Putamen (tissue), 1 donor: ENCODE measurements around the gene EIF4A2.
A peak's percentile ranks its signal among the peaks of the same experiment; 100 is the strongest.
"Not testable (repeated sequence)": the region's sequence is repeated elsewhere in the genome, so short reads cannot be mapped to it uniquely, and the experiment has no call there.

ENCODE experiments used
- DNase-seq: peaks from one replicate; pipeline ENCODE4 v3.0.0-alpha.2; 2016; ENCODE audit warnings: low spot score

The EIF4A2 gene

DNA sequence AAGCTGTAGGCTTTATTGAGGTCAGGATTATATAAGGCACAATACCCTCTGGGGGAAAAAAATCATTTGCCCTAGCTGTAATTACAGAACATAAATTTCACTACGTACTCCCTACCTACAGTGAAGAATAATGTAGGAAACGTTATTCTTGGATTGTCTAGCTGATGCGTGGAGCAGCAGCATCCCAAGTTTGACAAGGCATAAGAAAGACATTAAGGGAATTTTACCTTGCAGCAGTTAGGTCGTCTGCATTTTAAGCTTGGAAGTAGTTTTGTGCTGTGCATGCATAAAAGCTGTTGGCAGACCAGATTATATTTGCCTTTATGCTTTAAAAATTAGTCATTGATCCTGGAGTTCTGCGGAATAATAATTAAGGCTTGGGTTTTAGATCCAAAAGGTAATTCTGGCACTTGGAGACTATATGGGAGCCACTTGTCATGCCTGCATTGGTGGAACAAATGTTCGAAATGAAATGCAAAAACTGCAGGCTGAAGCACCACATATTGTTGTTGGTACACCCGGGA lies 2.2 kb downstream of the EIF4A2 start:
- DNase-seq = no peak

- DNase-seq = no peak
These were observed 3.5 kb downstream of the EIF4A2 start for GRCh38 chr3:186786922-186787321.

GRCh38 chr3:186787642-186788481 lies 4.5 kb downstream of the EIF4A2 start:
- no peak for DNase-seq

- no peak for DNase-seq
These were observed 5.3 kb downstream of the EIF4A2 start for GRCh38 chr3:186788482-186789370.

DNA sequence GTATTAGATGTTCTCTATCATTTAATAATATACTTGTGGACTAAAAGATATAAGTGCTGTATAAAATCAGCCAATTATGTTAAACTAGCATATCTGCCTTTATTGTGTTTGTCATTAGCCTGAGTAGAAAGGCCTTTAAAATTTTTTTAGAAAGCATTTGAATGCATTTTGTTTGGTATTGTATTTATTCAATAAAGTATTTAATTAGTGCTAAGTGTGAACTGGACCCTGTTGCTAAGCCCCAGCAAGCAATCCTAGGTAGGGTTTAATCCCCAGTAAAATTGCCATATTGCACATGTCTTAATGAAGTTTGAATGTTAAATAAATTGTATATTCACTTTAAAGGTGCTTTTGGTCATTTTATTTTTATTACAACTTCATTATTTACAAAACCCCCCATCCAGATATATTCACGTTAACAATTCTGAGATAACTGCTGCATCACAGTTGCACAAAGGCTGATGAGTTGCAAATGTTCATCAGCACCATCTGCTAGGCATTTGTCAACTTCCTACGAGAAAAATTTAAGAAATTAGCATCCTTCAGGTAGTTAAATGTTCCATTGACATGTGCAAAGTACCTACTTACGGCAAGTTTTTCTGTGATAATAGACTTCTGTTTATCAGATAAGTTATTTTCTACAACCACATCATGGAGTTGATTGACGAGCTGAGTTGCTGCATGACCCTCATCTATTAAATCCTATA lies 6.3 kb downstream of the EIF4A2 start:
- no peak for DNase-seq

GRCh38 chr3:186790261-186790981 lies 7.0 kb downstream of the EIF4A2 start:
- DNase-seq = no peak

DNA sequence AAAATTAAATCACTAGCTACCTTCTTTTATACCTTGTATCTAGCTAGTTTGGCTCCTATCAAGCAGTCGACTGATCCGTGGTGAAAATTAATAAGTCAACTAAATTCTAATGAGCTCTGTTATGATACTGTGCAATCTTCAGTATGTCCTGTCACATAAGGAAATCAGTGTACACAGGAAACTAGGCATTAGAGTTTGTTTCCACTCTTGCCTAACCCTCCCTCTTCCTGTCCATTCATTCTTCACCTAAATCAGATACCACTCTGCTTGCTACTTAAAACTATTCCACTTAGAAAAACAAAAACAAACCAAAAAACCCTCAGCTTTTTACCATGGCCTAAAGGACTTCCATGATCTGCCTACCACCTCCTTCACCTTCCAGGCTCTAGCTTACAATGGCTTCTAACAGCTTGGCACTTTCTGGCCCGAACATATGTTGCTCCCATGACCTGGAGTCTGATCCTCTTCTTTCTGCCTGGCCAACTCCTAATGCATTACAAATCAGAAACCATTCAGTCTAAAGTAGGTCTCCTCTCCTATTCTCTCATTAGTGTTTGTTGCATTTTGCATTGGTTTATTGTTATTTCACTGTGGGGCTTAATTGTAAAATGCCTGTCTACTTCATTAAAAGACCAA lies 15.0 kb downstream of the EIF4A2 start:
- DNase-seq = no peak

DNA sequence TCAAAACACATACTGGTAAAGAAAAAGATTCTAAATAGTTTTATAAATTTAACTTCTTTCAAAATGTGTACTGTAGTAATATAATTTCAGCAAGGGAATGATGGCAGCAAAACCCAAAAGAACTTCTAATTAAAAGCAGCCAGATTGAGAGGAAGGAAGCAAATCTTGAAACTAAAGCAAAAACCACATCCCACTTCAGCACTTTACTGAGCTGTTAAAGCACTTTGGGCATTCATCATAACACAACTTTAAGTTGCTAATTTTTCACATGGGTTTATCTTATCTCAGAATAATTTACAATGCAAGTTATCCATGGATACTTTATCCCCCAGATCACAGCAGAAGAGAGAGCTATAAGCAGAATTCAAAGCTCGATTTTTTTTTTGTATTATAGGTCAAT lies 16.9 kb downstream of the EIF4A2 start:
- DNase-seq = no peak

GRCh38 chr3:186802701-186803100 lies 19.3 kb downstream of the EIF4A2 start:
- no peak for DNase-seq

DNA sequence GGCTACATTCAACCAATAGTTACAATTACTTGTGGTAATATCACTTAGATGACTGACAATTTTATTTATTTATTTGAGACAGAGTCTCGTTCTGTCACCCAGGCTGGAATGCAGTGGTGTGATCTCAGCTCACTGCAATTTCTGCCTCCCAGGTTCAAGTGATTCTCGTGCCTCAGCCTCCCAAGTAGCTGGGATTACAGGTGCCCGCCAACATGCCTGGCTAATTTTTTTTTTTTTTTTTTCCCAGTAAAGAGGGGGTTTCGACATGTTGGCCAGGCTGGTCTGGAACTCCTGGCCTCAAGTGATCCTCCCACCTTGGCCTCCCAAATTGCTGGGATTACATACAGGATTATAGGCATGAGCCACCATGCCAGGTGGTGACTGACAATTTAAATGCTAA lies 20.1 kb downstream of the EIF4A2 start:
- DNase-seq = not testable (repeated sequence)

GRCh38 chr3:186806089-186807055 lies 23.0 kb downstream of the EIF4A2 start, which contains the start of gene RFC4:
Gene RFC4 (minus strand): TSS chr3:186806482. CDS start chr3:186804713, 1,769 bp downstream.
- peak; percentile 83 for DNase-seq

DNA sequence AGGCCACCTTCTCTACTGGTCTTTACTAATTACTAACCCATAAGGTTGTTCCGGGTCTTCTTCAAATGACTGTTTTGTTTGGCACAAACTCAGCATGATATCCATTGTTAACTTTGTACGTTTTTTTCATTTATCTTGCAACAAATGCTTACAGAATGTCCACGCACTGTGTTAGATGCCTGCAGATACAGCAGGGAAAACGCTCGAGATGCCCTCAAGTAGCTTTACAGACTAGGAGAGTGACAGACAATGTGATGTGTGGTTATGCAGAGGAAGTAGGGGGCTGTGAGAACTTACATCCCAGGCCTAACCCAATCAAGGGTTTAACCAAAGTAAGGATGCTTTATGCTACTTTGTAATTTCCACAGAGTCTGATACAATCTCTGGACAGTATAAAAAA lies 23.9 kb downstream of the EIF4A2 start:
- DNase-seq = no peak

GRCh38 chr3:186810336-186810996 lies 27.1 kb downstream of the EIF4A2 start:
- no peak for DNase-seq

DNA sequence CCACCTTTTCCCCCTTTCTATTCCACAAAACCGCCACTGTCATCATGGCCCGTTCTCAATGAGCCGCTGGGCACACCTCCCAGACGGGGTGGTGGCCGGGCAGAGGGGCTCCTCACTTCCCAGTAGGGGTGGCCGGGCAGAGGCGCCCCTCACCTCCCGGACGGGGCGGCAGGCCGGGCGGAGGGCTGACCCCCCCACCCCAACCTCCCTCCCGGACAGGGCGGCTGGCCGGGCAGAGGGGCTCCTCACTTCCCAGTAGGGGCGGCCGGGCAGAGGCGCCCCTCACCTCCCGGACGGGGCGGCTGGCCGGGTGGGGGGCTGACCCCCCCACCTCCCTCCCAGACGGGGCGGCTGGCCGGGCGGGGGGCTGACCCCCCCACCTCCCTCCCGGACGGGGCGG lies 27.9 kb downstream of the EIF4A2 start:
- not testable (repeated sequence) for DNase-seq

GRCh38 chr3:186814100-186814499 lies 30.7 kb downstream of the EIF4A2 start:
- DNase-seq = no peak

DNA sequence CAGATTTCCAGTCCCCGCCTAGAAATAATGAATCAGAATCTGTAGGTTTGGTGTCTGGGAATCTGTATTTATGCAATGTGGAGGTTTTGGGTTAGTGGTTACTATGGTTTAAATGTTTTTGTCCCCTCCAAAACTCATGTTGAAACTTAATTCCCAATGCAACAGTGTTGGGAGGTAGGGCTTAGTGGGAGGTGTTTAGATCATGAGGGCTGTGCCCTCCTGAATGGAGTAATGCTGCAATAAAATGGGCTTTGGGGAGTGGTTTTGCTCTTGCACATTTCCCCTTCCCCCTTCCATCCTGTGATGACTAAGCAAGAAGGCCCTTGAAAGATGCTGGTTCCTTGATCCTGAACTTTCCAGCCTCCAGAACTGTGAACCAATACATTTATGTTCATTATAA lies 32.1 kb downstream of the EIF4A2 start:
- no peak for DNase-seq

DNA sequence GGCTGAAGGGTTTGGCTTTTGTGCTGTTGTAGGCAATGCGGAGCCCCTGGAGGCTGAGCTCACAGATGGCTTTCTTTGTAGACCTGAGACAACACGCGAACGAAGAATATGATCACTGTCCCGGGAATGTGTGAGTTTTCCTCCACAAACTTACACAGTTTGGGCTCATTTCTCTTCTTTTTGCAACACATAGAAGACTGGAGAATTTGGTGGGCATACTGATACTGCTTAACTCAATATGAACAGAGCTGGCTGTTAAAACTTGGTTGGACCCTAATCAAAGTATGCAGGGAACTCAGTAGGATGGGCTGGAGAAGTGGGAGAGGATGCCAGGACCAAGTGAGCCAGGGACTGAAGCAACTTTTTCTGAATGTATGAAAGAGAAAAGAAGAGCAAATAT lies 35.1 kb downstream of the EIF4A2 start:
- DNase-seq = no peak

- DNase-seq = no peak
These were observed 35.6 kb downstream of the EIF4A2 start for GRCh38 chr3:186818956-186819355.
